ENCODE measurements around the gene DPYSL4.

The DPYSL4 gene

DNA sequence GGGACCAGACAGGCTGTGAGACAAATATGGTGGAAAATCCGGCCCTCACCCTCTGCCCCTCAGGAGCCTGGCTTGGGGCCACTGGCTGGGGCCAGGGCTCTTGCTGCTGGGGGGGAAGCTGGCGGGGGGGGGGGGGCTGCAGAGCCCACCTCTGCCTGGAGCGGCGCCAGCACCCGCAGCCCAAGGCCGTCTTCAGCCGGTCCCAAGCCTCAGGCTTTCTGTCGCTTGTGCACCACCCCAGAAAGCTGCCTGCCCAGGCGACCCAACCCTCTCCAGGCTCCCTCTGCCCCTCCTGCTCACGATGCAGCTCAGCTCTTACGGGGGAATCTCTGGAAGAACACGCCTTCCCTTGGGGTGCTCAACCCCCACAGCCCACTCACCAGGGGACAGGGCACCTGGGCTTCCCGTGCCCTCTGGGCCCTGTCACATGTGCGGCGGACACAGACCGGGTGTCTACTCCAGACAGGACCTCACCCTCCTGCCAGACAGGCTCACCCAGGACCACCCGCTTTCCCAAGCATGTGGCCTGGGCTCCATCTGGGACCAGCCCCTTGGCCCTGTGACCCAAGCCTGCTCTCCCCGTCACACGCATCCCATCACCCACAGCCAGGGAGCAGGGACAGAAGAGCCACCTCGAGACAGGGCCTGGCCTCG lies 43.9 kb downstream of the DPYSL4 start:
- DNase-seq = no peak

DNA sequence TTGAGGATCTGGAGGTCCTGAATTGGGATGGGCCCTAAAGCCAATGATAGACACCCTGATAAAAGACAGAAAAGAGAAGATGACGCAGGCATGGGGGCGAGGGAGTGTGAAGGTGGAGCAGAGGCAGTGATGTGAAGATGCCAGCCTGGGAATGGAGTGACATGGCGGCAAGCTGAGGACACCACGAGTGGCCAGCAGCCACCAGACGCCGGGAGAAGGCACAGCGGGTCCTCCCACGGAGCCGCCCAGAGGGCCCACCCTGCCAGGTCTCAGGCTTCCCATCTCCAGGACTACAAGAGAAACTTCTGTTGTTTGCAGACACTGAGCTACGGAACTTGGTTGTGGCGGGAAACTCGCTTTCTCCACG lies 44.9 kb downstream of the DPYSL4 start:
- no peak for DNase-seq

DNA sequence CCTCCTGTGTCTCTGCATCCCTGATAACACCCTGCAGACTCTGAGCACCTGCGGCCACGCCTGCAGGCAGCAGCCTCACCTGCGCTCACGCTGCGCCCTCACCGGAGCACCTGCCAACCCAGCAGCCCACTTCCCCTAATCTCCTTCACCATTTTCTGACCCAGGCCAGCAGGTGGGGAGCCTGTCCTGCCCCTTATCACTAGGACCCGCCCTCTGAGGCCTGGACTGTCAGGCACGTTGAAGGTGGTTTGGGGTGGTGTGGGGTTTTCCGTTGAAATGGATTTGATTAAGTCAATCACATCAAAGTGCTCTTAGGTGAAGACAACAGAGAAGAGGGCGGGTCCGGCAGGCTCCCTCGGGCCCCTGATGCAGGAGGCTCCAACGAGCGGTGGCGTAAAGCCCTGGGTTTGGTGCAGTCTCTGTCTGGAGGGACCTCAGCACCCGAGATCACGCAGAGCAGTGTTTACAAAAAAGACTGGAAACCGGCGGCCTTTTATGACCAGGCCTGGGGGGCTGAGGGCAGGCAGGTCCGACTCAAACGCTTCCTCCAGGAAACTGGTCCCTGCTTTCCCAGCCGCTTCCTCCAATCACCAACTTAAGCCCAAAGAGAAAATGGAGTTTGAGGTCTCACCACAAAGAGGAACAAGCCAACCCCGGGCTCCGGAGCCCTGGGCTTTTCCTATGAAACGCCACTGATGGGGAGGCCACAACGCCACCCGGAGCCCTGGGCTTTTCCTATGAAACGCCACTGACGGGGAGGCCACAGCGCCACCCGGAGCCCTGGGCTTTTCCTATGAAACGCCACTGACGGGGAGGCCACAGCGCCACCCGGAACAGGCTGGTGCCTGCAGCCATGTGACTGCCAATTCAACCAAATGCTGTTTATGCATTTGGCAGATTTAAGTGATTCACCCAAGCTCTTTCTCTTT lies 45.5 kb downstream of the DPYSL4 start:
- DNase-seq = peak; percentile 37

DNA sequence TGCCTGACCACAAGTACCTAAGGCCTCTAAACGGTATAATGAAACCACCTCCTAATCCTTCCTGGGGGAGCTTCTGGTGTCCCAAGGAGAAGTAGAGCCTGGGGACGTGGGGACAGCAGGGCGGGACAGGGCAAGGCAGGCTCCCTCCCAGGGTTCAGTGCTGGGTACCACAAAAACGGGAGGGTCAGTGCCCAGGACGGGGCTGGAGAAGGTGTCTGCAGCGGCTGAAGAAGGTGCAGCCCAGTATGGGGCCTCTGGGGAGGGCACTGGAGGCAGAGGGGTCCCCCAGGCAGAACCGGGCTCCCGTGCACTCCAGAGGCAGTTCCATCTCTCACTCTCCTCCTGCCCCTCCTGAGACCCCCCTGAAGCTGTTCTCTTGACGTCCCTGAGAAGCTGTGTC lies 46.2 kb downstream of the DPYSL4 start:
- no peak for DNase-seq

DNA sequence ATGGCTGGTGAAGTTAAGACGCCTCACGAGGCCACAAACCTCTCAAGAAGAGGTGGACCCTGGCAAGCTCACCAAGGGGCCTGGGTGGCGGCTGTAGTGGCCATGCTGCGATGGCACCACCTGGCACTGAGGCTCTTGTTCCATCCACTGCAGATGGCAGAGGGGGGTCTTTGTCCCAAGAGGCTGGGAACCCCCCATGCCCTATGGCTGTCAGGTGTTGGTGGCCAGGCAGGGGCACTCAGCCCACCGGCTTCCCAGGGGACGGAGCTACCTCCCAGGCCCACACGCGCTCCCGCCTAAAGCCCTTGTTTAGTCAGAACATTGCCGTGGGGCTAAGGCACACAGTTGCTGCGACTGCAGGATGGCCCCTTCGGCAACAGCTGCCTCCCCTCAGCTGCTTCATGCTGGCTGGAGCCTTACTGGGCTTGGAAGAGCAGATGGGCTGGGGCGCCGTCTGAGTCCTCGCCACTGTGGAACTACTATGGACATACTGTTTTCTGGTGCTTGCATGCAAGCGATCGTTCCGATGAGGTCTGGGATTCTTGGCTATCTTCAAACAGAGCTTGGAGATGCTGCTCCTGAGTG lies 46.8 kb downstream of the DPYSL4 start:
- no peak for DNase-seq

DNA sequence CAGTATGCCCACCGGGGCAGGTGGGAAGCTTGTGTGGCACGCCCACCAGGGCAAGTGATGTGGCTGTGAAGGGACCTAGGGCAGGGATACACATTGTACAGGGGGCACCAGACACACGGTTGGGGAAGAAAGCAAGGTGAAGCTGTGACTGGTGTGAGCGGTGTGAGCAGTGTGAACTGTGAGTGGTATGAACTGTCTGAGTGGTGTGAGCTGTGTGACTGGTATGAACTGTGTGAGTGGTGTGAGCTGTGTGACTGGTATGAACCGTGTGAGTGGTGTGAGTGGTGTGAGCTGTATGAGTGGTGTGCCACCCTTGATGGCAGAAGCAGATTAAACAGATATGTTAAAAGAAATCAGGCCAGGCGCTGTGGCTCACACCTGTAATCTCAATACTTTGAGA lies 48.1 kb downstream of the DPYSL4 start:
- DNase-seq = no peak

DNA sequence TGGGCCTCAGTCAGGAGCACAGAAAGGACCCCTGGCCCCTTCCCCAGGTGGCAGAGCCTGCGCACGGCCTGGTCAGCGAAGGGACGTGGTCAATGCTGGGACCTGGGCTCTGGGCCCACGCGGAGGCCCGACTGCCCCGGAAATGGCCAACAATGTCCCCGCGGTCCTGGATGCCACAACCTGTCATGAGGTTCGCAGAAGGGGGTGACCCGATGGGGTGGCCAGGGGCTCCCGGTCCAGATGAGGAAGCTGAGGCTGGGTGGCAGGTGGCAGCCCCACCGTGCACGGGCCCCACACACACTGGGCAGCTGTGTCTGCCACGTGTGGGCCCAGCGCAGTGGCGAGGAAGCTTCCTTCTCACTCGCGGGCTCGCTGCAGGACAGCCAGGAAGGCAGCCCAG lies 49.4 kb downstream of the DPYSL4 start:
- DNase-seq = no peak

DNA sequence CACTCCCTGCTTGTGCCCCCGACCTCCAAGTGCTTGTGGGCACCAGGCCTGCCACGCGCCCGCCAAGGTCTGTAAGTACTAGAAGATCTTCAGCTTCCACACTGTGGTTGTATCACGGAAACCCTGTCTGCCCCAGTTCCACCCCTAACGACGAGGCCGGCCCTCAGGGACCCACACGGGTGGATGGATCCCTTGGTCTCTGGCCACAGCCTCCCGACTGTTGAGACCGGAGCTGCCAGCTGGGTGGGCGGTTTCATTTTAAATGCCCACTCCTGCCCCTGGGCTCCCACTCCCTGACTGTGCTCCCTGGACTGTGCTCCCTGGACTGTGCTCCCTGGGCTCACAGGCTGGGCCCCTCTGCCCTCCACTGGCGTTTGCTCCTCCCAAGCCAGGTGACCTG lies 50.1 kb downstream of the DPYSL4 start:
- DNase-seq = no peak

DNA sequence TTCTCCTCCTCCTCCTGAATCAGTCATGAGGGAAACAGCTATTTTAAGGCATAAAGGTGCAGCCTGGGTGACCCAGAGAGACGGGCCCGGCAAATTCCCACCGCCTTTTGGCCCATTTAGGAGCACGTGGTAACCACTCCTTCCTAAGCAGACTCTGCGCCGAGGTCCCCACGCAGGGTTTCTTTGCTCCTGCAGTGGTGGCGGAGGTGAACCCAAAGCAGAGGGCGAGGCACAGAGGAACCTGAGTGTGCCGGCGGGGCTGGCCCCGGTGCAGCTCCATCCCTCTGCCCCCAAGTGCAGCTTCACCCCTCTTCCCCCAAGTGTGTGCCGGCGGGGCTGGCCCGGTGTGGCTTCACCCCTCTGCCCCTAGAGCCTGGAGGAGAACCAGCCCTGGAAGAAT lies 50.6 kb downstream of the DPYSL4 start:
- DNase-seq = no peak

DNA sequence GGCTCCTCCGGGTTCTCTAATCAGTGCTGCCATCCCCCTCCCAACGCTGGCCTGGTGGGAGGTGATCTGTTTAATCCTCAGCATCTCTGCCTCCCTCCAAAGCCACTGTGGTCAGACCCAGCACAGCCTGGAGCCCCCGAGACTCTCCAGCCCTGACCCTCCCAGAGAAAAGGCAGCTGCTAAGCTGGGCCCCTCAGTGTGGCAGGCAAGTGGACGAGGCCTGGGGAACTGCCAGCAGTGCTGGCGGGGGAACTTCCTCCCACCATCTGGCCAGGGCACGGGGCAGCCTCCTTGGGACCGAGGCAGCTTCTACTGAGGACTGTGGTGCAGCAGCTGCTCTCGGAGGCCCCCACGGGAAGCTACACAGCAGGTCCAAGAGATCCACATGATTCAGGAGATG lies 51.1 kb downstream of the DPYSL4 start:
- no peak for DNase-seq

DNA sequence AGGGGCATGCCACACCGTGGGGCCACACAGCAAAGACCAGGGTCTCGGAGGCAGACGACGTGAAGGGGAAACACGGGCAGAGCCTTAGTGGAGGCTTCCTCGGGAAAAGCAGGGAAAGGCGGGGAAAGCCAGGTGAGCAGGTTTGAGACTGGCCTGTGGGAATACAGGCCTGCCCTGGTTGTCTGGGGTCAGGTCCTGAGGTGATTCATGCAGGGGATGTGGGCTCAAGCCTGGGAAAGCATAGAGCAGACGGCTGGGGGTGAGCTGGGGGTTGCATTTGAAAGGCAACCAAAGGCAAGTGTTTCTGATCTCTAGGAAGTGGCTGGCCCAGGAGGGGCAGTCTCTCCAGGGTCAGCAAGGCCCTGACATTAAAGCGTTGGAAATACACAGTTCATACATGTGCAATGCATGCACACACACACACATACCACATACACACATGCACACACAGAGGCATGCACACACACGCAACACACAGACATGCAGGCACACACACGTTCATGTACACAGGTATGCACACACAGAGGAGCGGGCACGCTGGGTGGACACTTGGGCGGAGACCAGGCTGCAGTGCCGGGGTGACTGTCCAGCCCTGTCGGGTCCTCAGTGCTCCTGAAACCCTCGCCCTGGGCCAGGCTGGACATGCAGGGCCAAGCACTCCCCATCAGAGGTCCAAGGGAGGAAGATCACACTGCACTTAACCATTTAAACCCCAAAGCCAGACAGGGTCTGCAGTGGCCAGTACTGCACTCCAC lies 51.8 kb downstream of the DPYSL4 start:
- no peak for DNase-seq

DNA sequence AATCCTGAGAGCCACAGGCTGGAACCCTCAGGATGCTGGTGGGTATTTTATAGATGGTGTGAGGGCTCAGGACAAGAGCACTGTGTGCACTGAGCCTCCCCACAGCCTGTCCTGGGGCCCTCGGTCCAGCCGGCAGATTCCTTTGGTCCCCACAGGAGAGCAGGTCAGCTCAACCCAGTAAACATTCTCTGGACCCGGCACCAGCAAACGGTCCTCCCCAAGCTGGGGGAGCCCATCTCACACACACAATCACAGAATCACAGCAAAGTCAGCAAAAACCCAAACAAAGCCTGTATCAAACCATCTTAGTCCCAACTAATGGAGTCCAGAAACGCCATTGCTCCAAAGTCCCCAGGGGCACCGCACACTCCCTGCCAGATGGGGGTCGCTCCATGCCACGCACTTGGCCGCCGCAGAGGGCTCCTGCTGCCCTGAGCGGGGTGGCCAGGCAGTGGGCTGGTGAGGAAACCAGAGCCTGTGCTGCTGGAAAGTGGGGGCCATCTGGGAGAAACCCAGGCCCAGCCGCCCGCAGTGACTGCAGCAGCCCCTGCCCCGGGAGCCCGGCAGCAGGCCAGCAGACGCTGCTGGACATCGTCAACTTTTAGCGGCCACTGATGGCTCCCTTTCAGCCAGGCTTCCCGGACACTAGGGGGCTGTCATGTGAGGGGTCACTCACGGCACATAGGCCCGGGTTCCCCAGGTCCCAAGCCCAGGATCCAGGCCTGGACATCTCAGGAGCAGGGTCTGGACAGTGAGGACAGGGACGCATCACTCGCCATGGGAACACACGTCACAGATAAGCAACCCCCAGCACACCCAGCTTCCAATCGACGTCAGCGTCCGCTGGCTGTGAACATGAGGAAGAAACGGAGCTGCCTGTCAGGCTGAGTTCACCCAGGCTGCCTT lies 52.6 kb downstream of the DPYSL4 start:
- no peak for DNase-seq

DNA sequence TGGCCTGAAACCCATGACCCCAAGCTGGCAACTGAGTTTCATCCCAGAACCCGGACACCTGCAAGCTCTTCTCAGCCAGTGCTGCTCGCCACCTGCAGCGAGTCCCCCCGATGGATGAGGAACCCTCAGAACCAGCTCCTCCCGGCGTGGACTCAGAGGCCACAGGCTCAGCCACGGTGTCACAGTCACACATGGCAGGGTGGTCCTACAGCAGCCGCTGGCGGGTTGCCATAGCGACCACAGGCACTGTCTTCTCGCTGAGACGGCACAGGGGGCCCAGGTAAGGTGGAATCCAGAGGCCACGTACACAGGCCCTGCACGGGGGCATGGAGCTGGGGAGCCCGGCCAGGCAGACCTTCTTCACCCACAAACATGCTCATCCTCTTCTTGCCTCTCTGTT lies 53.4 kb downstream of the DPYSL4 start:
- DNase-seq = no peak

DNA sequence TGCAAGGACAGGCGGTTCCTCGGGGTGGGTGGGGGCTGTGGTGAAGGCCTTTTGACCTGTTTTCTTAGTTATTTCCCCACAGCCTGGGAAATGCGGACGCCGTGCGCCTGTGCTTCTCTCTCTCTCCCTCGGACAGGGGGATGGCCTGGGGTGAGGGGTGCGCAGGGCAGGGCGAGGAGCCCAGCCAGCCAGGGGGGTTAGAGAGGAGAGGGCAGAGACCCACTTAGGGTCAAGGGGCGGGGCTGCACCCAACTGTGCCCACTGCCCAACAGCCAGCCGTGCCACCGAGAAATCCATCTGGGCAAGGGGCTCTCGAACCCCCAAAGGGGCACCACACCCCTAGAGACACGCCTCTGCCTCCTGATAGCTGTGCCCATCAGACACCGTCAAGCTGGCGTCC lies 53.8 kb downstream of the DPYSL4 start:
- no peak for DNase-seq

DNA sequence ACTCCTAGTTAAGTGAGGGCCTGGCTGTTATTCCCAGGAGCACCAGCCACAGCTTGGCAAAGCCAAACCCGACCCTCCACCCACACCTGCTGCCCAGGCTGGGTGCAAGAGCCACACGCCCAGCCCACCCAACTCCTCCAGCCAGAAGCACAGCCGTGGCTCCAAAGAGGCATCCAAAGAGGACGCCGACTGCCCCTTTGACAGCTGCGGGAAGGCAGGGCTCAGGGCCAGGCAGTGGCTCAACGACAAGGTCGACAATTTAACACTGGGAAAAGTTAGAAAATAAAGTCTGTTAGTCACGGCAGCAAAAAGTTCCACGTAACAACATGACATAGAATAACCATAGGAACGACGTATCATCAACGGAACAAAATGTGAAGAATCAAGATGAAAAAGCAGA lies 54.3 kb downstream of the DPYSL4 start:
- DNase-seq = no peak

DNA sequence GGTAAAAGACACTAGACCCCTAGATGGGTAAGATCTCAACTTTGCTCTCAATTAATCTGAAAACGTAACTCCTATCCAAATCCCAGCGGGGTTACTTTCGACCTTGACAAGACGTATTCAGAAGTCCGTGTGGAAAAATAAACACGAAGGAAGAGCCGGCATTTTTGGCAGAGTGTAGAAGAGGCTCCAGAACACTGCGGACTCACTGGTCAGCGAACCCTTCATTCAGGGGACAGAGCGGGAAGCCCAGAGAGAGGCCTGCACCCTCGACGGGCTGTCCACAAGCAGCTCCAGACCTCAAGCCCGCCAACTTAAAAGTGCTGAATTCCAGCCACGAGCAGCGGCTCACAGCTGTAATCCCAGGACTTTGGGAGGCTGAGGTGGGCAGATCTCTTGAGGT lies 54.7 kb downstream of the DPYSL4 start:
- DNase-seq = no peak

DNA sequence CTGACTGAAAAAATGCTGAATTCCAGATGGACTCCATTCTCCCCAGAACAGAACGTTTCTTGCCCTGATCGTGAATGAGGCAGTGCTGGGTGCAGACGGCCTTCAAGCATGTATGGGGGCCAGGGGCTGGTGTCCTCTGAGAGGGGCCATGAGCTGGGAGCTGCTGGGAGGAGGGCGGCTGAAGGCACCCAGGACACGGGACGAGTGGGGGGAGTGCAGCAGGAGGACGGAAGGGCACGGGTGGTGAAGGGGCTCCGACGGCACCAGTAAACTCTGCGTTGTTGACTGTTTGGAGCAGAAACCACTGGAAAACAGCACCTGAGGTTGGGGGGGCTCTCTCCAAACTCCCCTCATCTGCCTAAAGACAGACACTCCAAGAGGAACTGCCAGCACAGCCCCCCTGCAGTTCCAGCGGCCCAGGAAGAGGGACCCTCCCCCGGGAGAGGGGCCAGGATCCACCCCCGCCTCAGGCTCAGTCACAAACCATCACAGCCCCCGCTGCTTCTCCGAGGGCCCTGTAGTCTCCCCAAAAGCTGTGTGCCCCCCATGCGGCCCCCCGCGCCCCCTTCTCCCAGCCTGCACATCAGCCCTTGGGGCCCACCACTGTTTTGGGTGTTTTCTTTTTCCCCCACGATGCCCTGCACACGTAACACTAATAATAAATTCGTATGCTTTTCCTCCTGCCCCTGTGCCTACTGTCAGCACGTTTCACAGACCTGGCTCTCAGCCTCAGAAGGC lies 55.5 kb downstream of the DPYSL4 start:
- no peak for DNase-seq

DNA sequence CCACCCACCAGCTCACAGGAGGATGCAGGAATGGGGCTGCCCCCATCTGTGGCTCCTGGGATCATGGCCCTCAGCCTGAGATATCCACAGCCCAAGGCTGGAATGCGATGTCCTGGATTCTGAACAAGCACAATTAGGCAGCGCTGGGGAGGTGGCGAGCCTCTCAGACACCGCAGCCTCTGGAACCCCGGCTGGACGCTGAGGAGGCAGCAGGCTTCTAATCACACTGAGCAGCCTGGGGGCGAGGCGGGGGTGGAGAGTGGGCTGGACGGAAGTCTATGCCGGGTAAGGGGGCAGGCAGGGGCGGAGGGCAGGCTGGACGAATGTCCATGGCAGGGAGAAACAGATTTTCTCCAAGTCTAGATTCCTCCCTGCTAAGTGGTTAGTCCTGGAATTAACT lies 56.4 kb downstream of the DPYSL4 start:
- no peak for DNase-seq

DNA sequence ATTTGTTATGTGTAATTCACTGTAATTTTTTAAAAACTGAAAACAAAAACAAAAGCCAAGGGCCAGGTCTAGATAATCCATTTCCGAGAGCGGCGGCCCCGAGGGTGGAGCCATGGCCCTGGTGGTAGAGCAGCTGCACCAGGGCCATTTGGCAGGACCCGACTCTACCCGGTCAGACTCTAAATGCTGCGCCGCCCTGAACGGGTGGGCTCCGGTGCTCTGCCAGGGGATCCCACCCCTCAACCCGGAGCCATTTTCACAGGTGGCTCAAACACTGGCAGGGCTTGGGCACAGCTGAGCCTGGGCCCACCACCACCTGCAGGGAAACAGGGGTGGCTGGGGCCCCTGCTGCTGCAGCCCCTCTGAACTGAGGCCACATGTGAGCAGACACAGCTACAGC lies 56.9 kb downstream of the DPYSL4 start:
- no peak for DNase-seq

DNA sequence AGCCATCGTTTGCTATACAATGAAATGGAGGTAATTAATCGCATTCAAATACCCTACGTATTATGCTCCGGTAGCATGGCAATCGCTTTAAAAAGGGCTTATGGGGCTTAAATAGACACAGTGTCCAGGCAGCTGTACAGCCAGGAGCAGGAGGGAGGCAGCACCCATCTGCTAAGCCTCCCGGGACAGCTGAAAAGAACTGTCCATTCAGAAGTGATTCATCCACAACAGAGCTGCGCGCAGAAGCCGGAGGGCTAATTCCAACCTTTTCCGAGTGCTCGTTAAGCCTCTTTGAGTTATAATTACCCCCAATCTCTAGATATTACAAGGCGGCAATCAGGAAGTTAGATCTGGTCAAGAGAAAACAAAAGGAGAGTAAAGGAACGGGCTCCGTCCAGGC lies 58.3 kb downstream of the DPYSL4 start:
- DNase-seq = no peak

DNA sequence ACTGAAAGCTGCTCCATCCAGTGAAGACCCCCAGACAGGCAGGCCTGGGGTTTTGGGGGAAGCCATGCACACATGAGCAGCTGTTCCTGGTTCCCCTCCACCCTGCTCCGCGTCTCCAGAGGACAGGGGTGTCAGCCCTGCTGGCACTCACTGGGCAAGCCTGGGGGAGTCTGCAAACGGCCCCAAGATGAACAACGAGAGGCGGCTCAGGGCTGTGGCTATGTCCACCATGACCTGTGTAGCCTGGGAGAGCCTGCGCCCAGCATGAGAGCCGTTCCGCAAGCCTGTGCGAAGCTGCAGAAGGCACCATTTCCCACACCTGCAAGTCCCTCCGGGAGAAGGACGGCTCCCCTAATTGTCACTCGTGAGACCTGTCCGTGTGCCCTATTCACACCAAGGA lies 59.5 kb downstream of the DPYSL4 start:
- DNase-seq = no peak

DNA sequence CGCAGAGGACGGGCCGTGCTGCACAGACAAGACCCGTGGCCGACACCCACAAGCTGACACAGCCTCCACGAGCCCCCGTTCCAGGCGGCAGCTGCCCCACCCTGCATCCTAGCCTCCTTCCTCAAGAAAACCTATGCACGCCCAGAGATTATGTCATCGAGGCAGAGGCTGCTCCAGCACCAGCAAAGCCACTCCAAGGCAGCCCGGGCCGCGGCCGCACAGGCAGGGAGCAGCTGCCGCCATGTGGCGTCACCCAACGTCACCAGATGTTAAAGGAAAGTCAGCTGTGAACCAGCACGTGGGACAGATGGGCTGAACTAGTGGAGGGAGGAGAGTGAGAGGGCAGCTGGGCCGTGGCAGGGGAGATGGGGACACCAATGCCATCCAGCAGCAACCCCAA lies 61.2 kb downstream of the DPYSL4 start:
- no peak for DNase-seq
